ENCODE measurements around the gene ZNF248.

DNA sequence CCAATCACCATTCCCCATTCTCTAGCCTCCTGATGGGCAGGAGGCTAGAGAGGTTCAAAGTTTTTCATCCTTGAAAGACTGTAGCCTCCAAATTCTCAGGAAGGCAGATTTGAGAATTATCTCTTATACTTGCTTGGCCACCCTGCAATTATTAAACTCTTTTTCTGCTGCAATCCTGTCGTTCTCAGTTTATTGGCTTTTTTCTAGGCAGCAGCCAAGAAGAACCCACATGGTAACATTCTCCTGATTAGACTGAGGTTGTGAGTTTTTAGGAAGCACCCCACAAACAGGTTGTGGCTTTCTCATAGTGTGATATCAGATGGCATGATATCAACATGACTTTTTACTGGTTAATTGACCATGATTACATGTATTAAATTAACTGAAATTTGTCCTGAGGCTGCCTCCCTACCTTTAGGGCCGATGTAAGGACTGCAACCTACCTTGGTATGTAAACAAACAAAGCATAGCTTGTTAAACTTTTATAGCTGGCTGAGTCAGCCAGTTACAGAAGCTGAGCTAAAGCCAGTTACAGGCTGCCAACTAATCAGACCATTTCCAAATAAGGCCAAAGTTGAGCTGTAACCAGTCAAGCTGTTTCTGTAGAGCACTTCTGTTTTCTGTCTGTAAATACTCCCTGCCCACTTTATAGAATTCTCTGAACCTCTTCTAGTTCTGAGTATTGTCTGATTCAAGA is 3.2 kb upstream of the ZNF248 start:
- TF ChIP-seq, protein P1, sequence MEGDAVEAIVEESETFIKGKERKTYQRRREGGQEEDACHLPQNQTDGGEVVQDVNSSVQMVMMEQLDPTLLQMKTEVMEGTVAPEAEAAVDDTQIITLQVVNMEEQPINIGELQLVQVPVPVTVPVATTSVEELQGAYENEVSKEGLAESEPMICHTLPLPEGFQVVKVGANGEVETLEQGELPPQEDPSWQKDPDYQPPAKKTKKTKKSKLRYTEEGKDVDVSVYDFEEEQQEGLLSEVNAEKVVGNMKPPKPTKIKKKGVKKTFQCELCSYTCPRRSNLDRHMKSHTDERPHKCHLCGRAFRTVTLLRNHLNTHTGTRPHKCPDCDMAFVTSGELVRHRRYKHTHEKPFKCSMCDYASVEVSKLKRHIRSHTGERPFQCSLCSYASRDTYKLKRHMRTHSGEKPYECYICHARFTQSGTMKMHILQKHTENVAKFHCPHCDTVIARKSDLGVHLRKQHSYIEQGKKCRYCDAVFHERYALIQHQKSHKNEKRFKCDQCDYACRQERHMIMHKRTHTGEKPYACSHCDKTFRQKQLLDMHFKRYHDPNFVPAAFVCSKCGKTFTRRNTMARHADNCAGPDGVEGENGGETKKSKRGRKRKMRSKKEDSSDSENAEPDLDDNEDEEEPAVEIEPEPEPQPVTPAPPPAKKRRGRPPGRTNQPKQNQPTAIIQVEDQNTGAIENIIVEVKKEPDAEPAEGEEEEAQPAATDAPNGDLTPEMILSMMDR (conservative IDR thresholded peaks at IDR 0.05), result no peak
- no peak for TF ChIP-seq EZH2 (IDR thresholded peaks at IDR 0.05; ENCODE audit: low read depth)

Data from PC-9 (cell line).